Fibroblast of pulmonary artery (primary cell): ENCODE data around the gene DDX10.

ENCODE experiments used
- DNase-seq: peaks from one replicate; pipeline ENCODE4 v3.0.0-alpha.2; 2010; ENCODE audit warnings: low read depth
- H3K4me3 ChIP-seq: replicated peaks from 2 replicates; pipeline ENCODE4 v1.5.1; 2011; ENCODE audit warnings: low read depth, mild to moderate bottlenecking, control low read depth, low read length, moderate library complexity
- TF ChIP-seq, protein P1 (sequence below): IDR thresholded peaks from 2 replicates; pipeline ENCODE4 v1.5.1; 2011; ENCODE audit warnings: mild to moderate bottlenecking, control low read depth, low read length, inconsistent platforms; ENCODE audit errors: missing control alignments

DDX10 gene

DNA sequence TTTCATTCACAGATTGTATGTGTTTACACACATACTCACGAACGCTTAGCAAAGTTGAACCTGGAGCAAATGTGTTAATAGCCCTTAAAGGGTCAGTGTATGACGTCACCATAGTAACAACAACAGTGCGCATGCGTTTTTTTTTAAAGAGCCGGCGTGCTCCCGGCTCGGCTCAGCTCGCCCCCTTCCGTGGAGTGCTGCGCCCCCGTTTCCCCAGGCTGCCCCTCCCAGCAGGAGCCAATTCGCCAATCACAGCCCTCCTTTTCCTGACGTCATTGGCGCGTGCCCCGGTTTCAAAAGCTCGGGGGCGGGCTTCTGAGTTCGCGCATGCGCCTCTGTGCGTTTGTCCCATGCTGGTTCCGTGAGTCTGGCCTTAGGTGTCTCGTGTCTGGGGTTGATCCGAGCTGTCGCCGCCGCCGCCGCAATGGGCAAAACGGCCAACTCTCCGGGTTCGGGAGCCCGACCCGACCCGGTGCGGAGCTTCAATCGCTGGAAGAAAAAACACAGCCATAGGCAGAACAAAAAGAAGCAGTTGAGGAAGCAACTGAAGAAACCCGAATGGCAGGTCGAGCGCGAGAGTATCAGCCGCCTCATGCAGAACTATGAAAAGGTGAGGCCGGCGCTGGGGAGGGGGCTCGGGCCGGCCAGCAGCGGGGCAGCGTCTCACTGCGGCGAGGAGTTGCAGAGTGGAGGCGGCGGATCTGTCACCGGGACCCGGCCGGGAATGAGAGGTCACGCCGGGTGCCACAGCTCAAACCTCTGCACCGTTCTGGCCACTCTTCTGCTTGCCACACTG, at the start of gene DDX10:
DDX10 (plus strand) TSS at position 340 of the 796 bp plus-strand sequence; CDS start at position 425, 85 bp downstream.
- TF ChIP-seq, protein P1, sequence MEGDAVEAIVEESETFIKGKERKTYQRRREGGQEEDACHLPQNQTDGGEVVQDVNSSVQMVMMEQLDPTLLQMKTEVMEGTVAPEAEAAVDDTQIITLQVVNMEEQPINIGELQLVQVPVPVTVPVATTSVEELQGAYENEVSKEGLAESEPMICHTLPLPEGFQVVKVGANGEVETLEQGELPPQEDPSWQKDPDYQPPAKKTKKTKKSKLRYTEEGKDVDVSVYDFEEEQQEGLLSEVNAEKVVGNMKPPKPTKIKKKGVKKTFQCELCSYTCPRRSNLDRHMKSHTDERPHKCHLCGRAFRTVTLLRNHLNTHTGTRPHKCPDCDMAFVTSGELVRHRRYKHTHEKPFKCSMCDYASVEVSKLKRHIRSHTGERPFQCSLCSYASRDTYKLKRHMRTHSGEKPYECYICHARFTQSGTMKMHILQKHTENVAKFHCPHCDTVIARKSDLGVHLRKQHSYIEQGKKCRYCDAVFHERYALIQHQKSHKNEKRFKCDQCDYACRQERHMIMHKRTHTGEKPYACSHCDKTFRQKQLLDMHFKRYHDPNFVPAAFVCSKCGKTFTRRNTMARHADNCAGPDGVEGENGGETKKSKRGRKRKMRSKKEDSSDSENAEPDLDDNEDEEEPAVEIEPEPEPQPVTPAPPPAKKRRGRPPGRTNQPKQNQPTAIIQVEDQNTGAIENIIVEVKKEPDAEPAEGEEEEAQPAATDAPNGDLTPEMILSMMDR = peak; percentile 3
- peak; percentile 99 for DNase-seq
- peak within 1 kb of the TSS; percentile 81 for H3K4me3 ChIP-seq

DNA sequence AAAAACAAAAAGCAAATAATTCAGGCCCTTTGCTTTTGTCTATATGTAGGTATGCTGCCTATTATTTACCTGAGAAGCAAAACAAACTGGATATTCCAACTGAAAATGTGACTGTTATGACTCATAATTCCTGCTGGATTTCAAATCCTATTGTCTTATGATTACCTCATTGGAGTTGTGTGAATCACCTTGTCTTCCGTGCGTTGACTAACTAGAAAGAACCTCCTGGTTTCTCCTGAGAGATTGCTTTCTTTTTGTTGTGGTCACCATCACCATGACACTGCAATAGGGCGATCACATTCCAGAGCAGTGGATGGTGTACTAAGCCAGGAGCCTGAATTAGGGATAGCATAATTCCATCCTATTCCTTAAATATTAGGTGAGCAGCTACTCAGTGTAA, 48.3 kb upstream of the DDX10 start:
- TF ChIP-seq, protein P1 = no peak
- H3K4me3 ChIP-seq = no peak overlapping the region
- peak; percentile 92 for DNase-seq

DNA sequence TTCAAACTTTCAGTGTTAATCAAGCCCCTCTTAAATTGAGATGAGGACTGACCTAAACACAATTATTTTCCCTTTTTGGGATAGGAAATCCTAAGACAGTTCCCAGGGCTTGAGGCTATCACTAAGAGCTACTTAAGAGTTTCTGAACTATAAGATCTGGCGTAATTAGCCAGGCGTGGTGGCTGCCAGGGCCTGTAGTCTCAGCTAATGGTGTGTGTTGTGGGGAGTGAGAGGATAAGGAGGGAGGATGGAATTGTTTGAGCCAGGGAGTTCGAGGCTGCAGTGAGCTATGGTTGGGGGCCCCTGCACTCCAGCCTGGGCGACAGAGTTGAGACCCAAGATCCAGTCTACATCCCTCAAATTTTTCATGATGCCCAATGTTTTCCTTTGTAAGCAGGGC, 47.8 kb upstream of the DDX10 start:
- TF ChIP-seq, protein P1 = no peak
- no peak overlapping the region for H3K4me3 ChIP-seq

DNA sequence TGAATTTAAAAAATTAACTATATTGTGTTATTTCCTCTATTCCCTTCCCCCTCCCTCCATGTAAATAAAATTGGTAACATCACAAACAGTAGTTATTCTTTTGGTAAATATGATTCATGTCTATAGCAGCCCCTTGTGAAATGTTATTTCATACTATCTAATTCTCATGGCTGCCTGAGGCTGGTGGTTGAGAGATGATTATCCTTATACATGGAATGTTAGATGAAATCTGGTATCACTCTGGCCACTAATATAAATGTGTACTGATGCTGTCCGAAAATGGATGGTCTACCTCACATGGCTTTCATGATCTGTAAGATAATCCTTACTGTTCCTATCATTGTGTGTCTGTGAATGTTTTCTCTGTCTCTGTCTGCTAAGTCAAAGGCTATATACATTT, 46.3 kb upstream of the DDX10 start:
- TF ChIP-seq, protein P1 = no peak
- H3K4me3 ChIP-seq = no peak overlapping the region
- no peak for DNase-seq

More for the DNA sequence above, 47.8 kb upstream of the DDX10 start:
- DNase-seq = no peak

DNA sequence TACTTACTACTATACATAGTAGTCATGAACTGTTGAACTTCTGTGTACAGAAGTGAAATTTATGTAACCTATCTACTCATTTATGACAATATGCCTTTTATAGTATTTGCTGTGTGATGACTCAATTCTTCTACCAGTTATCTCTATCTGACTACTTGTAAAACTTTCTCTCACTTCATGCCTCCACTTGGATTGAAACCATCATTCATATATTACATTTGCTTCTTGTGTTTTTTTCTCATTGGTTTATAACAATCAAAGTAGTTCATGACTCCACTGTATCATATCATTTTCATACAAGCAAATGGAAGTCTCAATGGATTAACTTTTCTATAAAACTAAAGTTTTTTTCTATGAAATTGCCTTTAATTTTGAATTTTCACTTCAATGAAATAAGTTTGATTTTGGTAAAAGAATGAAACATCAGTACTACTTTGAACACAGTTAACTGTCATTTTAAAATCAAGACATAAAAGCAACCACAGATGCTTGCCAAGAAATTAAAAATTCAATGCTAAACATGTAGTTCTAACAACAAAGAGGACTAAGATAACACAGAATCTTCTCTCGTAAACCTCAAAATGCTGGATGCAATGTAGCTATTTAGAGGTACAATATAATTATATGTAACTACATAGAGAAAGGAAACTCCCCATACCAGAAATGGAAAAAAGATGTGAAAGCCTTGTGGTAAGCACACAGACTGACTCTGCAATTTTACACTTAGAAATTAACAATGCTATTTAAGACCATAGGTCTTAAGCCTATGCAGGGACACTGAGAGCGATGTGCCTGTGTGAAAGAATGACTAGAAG, 43.7 kb upstream of the DDX10 start:
- no peak for DNase-seq
- TF ChIP-seq, protein P1 = no peak
- no peak overlapping the region for H3K4me3 ChIP-seq

DNA sequence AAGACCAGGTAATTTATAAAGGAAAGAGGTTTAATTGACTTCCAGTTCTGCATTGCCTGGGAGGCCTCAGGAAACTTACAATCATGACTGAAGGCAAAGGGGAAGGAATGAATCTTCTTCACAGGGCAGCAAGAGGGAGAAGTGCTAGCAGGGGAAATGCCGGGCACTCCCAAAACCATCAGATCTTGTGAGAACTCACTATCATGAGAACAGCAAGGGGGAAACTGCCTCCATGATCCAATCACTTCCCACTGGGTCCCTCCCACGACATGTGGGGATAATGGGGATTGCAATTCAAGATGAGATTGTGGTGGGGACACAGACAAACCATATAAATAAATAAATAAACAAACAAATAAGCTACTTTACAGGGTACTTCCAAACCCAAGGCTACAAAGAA, 42.5 kb upstream of the DDX10 start:
- TF ChIP-seq, protein P1 = no peak
- DNase-seq = no peak
- H3K4me3 ChIP-seq = no peak overlapping the region
